Natural killer cell (primary cell): Measurements from ENCODE around the gene ARRB1. TPM values are rescaled to one million over a fixed set of nuclear protein-coding genes. Genes with fewer than 3 reads are reported as not detected.
"Not testable (repeated sequence)": the region's sequence is repeated elsewhere in the genome, so short reads cannot be mapped to it uniquely, and the experiment has no call there.

Source experiments
- ATAC-seq, 3 donors: fragments of 150-1000 bp in 2 of 3; fragments of 200-7000 bp in 1 of 3; cut with Tn5 transposase; 1 replicate in 1 of 3; 2 replicates in 2 of 3; pipeline ENCODE4 v1.10.0; 2021; ENCODE audit warnings: mild to moderate bottlenecking in 2 of 3, moderate library complexity in 2 of 3
- DNase-seq, 2 donors: peaks; one replicate each; pipeline versions ENCODE4 v3.0.0 to v3.0.0-alpha.2; 2013 to 2021; ENCODE audit warnings: mixed read lengths in 1 of 2
- H3K27ac ChIP-seq: one replicate; pipeline ENCODE4 v1.5.1; 2013; ENCODE audit warnings: mild to moderate bottlenecking, low read length
- H3K27me3 ChIP-seq: one replicate; pipeline ENCODE4 v1.6.1; 2013; ENCODE audit warnings: low read length; ENCODE audit not compliant: control insufficient read depth, insufficient read depth
- H3K36me3 ChIP-seq: one replicate; pipeline ENCODE4 v1.6.1; 2013; ENCODE audit warnings: low read length; ENCODE audit not compliant: control insufficient read depth, insufficient read depth
- H3K4me1 ChIP-seq: one replicate; pipeline ENCODE4 v1.6.1; 2013; ENCODE audit warnings: low read length; ENCODE audit not compliant: control insufficient read depth, insufficient read depth
- H3K4me3 ChIP-seq: one replicate; pipeline ENCODE4 v1.5.1; 2013; ENCODE audit warnings: low read length
- H3K9me3 ChIP-seq: one replicate; pipeline ENCODE4 v1.6.1; 2013; ENCODE audit warnings: low read length; ENCODE audit not compliant: control insufficient read depth, insufficient read depth
- H3K27ac Mint-ChIP-seq, 2 donors: one replicate each; pipeline ENCODE4 v1.8.0; 2022; ENCODE audit warnings: mild to moderate bottlenecking in 2 of 2, mixed read lengths in 2 of 2, moderate library complexity in 1 of 2
- H3K27me3 Mint-ChIP-seq, 2 donors: one replicate each; pipeline ENCODE4 v1.8.0; 2022; ENCODE audit warnings: low read depth in 2 of 2, mixed read lengths in 2 of 2
- H3K36me3 Mint-ChIP-seq: one replicate; pipeline ENCODE4 v1.8.0; 2022; ENCODE audit warnings: mixed read lengths
- H3K4me1 Mint-ChIP-seq, 2 donors: one replicate each; pipeline ENCODE4 v1.8.0; 2022; ENCODE audit warnings: mixed read lengths in 2 of 2
- H3K4me3 Mint-ChIP-seq: one replicate; pipeline ENCODE4 v1.8.0; 2022; ENCODE audit warnings: mild to moderate bottlenecking, moderate library complexity, mixed read lengths
- H3K9me3 Mint-ChIP-seq, 2 donors: one replicate each; pipeline ENCODE4 v1.8.0; 2022; ENCODE audit warnings: mixed read lengths in 2 of 2
- CTCF ChIP-seq: fragments of 200-600 bp; IDR thresholded peaks from one replicate; pipeline ENCODE4 v1.8.0; 2022; ENCODE audit warnings: antibody characterized with exemption
- WGBS: methylation state at CpG from one replicate; pipeline ENCODE4 v1.1.7; 2013; ENCODE audit warnings: missing lambda C conversion rate; ENCODE audit not compliant: insufficient coverage; 5-methylcytosine and 5-hydroxymethylcytosine counted together
- intact Hi-C: fragments of 100-400 bp; cut with micrococcal nuclease; formaldehyde crosslinking; loops from one replicate; pipeline ENCODE4 v1.14.2; 2022
- total RNA-seq, 4 donors: library from RNA; stranded (reverse); fragments of 120-200 nt in 1 of 4; gene quantifications; one replicate each; pipeline versions ENCODE4 v1.2.3 to v1.2.4, GENCODE V29; 2013 to 2022

The ARRB1 gene
- total RNA-seq, 3 donors from 2014 or later (not counting 1 experiment from before 2014, with no cell fraction given): 128 to 200 (median 174) TPM

- ATAC-seq: no peak
- H3K27ac ChIP-seq: no peak overlapping the region
- 95% methylated on average over 10 of the region's 10 CpGs for WGBS
- H3K9me3 Mint-ChIP-seq: no peaks in the 10 kb centered on the region
- DNase-seq: no peak
- no peaks in the 10 kb centered on the region for H3K36me3 Mint-ChIP-seq
- H3K27me3 ChIP-seq: no peaks in the 10 kb centered on the region
- H3K36me3 ChIP-seq: peaks cover 19% of the 10 kb centered on the region
- intact Hi-C loops: no loop called here
- peaks cover 10% of the 10 kb centered on the region for H3K4me1 ChIP-seq
- no peak overlapping the region for H3K4me3 Mint-ChIP-seq
- H3K4me3 ChIP-seq: no peak overlapping the region
- H3K4me1 Mint-ChIP-seq: peaks cover 50 to 55% of the 10 kb centered on the region in 2 donors
- H3K27me3 Mint-ChIP-seq: no peaks in the 10 kb centered on the region
- H3K27ac Mint-ChIP-seq: peak overlapping the region in 1 of 2 donors; percentile 59
- TF ChIP-seq CTCF: no peak
- H3K9me3 ChIP-seq: no peaks in the 10 kb centered on the region
These were observed 44.9 kb downstream of the ARRB1 start for GRCh38 chr11:75306529-75306928.

- DNase-seq: no peak
- no peak for TF ChIP-seq CTCF
- intact Hi-C loops: no loop called here
- Histone ChIP-seq H3K4me3 (no peak overlapping the region), H3K27ac (no peak overlapping the region), H3K9me3 (no peaks in the 10 kb centered on the region), H3K27me3 (no peaks in the 10 kb centered on the region), H3K4me1 (peaks cover 10% of the 10 kb centered on the region), H3K36me3 (peaks cover 19% of the 10 kb centered on the region)
- Mint-ChIP-seq H3K9me3 (no peaks in the 10 kb centered on the region), H3K27me3 (no peaks in the 10 kb centered on the region), H3K27ac (peak overlapping the region; percentile 35 to 59), H3K4me3 (no peak overlapping the region), H3K36me3 (no peaks in the 10 kb centered on the region), H3K4me1 (peaks cover 50 to 60% of the 10 kb centered on the region in 2 donors)
- WGBS: 88% methylated on average over 6 of the region's 6 CpGs
- no peak for ATAC-seq
These were observed 45.5 kb downstream of the ARRB1 start for GRCh38 chr11:75305993-75306392.

- H3K4me1 Mint-ChIP-seq: peaks cover 50 to 63% of the 10 kb centered on the region in 2 donors
- WGBS: 87% methylated on average over 3 of the region's 3 CpGs
- H3K27me3 Mint-ChIP-seq: no peaks in the 10 kb centered on the region
- no peaks in the 10 kb centered on the region for H3K9me3 Mint-ChIP-seq
- Histone ChIP-seq H3K4me1 (peaks cover 11% of the 10 kb centered on the region), H3K27me3 (no peaks in the 10 kb centered on the region), H3K4me3 (no peak overlapping the region), H3K36me3 (peaks cover 19% of the 10 kb centered on the region), H3K9me3 (no peaks in the 10 kb centered on the region), H3K27ac (no peak overlapping the region)
- H3K27ac Mint-ChIP-seq: peak overlapping the region; percentile 35 to 59
- intact Hi-C loops: no loop called here
- ATAC-seq: no peak
- no peaks in the 10 kb centered on the region for H3K36me3 Mint-ChIP-seq
- DNase-seq: no peak
- no peak for TF ChIP-seq CTCF
- no peak overlapping the region for H3K4me3 Mint-ChIP-seq
These were observed 46.0 kb downstream of the ARRB1 start for GRCh38 chr11:75305452-75305851.

- H3K27me3 ChIP-seq, H3K27ac Mint-ChIP-seq, H3K9me3 ChIP-seq, ATAC-seq, intact Hi-C loops, H3K27me3 Mint-ChIP-seq, H3K9me3 Mint-ChIP-seq, DNase-seq, H3K4me3 ChIP-seq, H3K4me3 Mint-ChIP-seq, H3K27ac ChIP-seq, H3K36me3 Mint-ChIP-seq: not testable (repeated sequence)
- Histone ChIP-seq H3K4me1 (peaks cover 16% of the 10 kb centered on the region), H3K36me3 (peaks cover 14% of the 10 kb centered on the region)
- WGBS: 83% methylated on average over 4 of the region's 4 CpGs
- peaks cover 52 to 63% of the 10 kb centered on the region in 2 donors for H3K4me1 Mint-ChIP-seq
These were observed 46.5 kb downstream of the ARRB1 start for GRCh38 chr11:75304941-75305340.
